GM21423 (cell line): ENCODE results near the gene DIP2C.
"Not testable (repeated sequence)": the region's sequence is repeated elsewhere in the genome, so short reads cannot be mapped to it uniquely, and the experiment has no call there.

Source experiments
- ATAC-seq: cut with Tn5 transposase; IDR thresholded peaks from one replicate; pipeline ENCODE4 v1.9.1; 2021; ENCODE audit warnings: mild to moderate bottlenecking, moderate library complexity; ENCODE audit not compliant: unreplicated experiment

Gene DIP2C

DNA sequence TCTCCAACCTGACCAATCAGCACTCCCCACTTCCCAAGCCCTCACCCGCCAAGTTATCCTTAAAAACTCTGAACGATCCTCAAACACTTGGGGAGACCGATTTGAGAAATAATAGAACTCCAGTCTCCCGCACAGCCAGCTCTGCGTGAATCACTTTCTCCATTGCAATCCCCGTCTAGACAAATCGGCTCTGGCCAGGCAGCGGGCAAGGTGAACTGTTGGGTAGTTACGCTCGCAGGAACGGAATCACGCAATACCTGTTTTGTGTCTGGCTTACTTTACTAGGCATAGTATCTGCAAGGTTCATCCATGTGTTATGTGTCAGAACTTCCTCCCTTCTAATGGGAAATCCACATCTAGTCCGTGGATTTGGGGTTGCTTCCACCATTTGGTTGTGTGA lies 282.5 kb downstream of the DIP2C start:
- ATAC-seq, result no peak

DNA sequence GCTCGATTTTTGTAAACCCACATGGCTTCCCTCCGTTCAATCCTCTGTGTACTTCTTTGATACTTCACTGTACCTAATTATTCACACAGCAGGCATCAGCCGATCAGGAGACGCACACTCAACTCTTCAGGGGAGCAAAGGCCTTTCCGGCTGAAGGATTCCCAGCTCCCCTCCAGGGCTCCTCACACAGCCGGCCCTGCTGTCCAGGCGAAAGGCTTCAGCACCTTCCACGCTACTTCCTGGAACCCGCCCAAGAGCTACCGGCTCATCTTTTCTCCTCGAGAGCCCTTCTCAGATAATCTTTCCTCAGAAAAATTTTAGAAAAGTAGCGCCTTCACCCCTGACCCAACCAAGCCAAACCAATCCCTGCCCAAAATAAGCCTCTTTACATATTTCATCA lies 283.8 kb downstream of the DIP2C start:
- ATAC-seq, result no peak

DNA sequence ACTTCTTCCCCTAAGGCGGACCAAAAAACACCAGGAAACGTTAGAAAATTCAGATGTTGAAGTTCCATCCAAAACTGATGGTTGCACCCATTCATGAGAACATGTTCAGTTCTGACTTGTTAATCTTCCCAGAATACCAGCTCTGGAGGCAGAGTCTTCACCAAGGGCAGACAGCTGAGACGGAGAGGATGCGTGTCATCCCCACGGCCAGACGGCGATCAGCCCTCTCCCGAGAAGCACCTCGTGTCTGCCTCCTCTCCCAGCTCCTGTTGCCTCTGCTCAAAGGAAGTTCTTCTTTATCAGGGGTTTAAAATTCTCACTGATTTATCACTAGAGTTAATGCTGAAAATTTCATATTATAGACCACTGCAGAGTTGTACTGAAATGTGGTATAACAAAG lies 284.5 kb downstream of the DIP2C start:
- ATAC-seq, result no peak

- ATAC-seq, result no peak
Measured at GRCh38 chr10:404346-404745, 285.1 kb downstream of the DIP2C start.

DNA sequence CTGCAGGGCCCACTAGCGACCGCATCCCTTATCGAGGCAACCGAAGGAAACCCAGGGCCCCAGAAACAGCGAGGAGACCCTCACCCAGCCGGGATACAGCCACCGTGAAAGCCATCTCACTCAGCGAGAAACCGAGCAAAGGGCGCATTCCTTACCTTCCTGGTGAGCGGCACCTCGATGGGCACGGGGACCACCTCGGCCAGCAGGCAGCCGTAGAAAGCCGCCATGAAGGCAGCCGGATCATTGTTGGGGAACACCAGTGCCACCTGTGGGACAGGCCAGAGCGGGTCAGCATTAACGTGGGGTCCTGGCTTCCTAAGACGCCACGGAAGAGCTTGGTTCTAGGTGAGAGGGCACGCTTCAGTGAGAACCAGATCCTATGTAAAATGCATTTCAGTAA lies 290.5 kb downstream of the DIP2C start:
- ATAC-seq, result no peak

DNA sequence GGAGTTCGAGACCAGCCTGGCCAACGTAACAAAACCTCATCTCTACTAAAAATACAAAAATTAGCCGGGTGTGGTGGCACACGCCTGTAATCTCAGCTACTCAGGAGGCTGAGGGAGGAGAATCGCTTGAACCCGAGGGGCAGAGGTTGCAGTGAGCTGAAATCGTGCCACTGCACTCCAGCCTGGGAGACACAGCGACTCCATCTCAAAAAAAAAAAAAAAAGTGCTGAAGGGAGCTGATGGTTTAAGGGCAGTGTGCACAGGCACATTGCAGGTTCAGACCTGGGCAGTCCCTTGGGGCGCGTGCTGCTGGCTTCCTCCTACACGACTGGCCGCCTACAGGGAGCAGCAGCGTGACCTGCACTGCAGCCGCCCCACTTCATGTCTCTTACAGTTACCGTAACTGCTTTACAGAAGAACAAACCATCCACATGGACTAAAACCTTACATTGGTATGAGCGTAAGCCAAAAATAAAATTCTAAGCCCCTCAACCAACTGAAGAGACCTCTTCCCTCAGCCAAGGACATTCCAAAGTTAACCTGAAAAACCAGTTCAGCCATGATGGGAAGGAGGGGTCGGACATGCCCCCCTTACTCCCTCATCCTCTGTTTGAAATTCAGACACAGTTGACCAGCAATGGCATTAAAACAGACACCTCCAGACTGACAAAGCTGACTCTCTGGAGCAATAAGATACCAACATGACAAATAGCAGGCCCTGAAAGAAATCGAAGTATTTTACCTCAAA lies 292.0 kb downstream of the DIP2C start:
- no peak for ATAC-seq

- ATAC-seq, result no peak
Measured at GRCh38 chr10:396535-397220, 292.8 kb downstream of the DIP2C start.

DNA sequence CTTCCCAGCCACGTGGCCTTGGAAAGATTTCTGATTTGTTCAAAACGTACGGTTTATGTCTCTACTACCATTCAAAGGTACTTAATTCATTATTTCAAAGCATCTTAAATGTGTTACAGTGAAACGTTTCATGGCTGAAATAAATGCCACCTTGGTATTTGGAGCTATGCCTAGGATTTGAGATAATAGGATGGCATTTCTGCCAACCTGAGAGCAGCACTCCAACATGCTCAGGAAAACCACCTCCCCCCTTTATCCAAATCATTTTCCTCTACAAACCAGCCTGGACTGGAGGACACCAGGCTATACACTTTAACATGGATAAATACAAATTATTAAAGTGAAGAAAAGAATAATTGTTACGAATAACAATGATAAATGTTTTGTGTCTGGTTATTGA lies 293.4 kb downstream of the DIP2C start:
- ATAC-seq, result no peak

DNA sequence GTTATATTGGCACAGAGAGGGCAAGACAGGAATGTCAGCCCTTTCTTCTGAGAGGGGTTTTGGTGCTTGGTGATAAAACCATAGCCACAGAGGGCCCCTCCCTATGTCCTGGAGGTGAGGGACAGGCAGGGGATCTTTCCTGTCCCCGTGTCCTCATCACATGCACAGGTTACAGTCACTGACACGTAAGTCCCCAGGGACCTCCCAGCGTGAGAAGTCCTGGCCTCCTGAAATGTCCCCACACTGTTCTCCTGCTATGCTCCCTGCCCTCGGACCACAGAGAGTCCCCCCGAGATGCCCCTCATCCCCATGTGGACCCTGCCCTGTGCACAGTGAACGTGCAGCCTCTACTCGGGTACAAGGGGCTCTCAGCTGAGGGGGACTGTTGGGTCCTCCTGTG lies 293.8 kb downstream of the DIP2C start:
- no peak for ATAC-seq

- ATAC-seq, result not testable (repeated sequence)
Measured at GRCh38 chr10:394439-395101, 294.9 kb downstream of the DIP2C start.

DNA sequence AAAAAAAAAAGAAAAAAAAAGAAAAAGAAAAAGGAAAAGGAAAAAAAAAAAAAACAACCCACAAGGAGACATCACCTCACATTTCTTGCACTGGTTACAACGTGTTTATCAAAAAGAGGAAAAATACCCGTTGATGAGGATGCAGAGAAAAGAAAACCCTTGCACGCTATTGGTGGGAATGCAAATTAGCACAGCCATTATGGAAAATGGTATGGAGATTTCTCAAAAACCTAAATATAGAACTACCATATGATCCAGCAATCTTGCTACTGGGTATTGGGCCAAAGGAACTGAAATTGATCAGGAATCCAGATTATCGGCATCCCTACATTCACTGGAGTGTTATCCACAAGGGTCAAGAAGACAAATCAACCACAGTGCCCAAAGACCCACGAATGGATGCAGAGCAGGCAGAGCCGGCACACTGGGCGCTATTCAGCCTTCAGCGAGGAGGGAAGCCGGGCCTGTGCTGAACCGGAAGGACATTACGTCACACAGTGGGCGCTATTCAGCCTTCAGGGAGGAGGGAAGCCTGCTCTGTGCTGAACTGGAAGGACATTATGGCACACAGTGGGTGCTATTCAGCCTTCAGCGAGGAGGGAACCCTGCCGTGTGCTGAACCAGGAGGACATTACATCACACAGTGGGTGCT lies 295.6 kb downstream of the DIP2C start:
- no peak for ATAC-seq

DNA sequence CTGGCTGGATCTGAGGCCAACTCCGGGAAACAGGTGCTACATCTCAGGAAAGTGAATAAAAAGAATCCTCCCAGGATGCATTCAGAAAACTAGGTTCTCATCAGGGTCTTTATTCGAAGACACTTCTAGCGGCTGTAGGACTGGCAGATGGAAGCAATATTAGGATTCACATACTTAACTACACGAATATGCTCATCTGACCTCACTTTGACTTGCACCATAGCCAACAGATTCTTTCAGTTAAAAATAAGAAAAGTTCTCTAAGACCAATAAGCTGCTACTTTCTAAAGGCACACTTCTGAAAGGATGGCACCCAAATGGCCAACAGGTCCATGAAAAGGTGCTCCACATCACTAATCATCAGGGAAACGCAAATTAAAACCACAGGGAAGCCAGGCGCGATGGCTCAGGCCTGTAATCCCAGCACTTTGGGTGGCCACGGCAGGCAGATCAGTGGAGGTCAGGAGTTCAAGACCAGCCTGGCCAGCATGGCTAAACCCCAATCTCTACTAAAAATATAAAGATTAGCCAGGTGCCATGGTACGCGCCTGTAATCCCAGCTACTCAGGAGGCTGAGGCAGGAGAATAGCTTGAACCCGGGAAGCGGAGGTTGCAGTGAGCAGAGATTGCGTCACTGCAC lies 296.2 kb downstream of the DIP2C start:
- ATAC-seq, result no peak

DNA sequence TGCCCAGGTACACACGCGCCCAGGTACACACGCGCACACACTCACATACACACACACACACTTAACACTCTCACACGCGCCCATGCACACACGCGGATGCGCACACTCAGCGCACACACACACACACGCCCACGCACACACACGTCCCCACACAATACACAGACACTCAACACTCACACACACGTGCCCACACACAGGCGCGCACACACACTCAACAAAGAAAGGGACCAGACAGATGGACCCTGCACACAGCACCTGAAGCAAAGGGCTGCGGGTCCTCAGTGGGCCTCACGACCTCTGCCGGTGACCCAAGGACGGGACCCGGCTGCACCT lies 296.8 kb downstream of the DIP2C start:
- ATAC-seq, result no peak

GRCh38 chr10:391847-392704 lies 297.4 kb downstream of the DIP2C start:
- no peak for ATAC-seq

DNA sequence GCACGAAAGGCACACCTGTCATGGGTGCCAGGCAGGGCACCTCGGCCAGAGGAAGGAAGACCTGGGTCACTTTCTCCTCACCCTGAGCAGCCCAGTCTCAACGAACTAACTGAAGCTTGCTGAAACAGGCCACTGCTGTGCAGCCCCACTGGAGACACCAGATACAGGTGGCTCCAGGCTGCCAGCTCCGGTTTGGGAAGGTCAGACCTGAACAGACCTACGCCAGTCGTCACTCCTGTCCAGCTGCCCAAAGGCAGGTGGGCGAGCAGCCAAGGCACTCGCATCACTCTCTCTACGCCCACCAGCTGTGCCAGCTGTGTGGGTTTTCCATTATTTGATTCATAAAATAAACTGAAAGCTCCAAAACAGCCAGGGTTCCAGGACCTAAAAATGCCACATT lies 298.2 kb downstream of the DIP2C start:
- ATAC-seq, result no peak

DNA sequence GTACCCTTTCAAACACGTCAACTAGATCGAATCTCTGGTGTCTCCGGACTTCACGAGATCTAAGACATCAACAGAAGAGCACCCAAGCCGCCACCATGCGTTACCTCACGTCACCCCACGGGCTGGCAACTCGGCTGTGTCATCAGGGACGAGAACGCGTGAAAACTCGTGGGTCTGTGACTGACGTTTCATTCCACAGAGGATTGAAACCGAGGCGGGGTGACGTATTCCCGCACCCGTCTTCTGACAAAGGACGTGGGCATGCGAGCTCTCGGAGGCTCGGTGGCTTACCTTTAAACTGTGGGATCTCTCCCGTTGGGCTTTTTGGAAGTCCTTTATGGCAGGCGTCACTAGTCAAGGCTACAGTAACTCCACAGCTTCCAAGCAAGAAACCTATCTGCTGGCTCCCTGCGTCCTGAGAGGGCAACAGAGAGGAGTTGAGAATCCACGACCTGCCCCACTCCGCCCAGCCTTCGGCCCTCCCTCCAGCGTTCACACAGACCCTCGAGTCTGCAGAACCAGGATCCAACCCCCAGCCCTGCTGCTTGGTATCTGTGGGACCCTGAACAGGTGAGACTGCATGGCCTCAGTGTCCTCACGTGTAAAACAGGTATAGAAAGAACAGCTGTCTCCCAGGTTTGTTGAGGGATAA lies 298.9 kb downstream of the DIP2C start:
- ATAC-seq, result no peak

DNA sequence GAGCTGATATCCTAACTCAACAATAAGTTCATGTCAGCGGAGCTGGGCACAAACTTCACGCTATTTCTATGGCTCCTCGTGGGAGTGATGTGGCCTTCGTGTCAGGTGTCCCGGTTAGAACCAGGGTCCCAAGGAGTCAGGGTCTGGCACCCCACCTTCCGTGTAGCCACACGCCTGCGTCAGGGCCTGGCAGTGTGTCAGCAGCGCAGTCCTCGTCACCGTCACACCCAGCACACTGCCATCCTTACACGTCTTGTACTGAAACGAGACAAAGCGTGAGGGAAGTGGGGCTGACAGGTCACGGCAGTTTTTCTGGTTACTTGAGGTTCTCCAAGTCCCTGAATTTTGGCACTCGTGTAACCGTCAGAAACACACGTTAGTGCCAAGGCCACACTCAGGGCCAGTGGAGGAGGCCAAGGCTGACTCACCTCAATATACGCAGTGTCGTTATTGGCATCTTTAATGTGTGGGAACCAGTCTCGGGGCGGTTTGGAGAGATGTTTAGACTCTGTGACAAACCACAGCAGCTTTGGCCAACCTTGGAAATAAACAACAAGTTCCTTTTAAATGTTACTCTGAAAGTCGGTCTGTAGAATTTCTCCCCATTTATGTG lies 299.5 kb downstream of the DIP2C start:
- ATAC-seq, result no peak

DNA sequence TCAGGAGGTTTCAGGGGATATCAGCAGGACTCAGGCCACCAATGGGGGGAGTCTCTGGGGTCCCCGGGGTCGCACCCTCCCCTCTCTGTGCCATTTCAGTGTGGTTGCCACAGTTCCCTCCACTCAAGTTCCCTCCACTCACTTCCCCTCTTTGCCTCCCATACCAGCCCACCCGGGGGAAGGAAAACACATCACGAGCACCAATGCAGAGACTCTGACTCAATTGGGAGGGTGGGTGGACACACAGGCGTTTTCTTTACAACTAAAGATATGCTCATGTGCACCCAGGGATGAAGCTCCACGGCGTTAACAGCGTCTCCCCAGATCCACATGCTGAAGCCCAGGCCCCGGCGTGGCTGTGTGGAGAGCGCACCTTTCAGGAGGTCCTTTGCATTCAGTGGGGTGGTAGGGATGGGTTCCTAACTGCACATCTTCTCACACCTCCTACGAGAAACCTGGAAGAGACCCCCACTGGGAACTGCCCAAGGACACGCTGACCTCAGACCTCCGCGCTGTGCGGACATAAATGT lies 300.1 kb downstream of the DIP2C start:
- ATAC-seq, result no peak

GRCh38 chr10:388661-389045 lies 300.8 kb downstream of the DIP2C start:
- ATAC-seq, result no peak
